HCT116 (cell line): ENCODE data around the gene ATP2C1.

Source experiments
- CTCF ChIP-seq, 3 experiments: fragments of 200-600 bp in 1 of 3; sonication (generic) in 1 of 3; IDR thresholded peaks in 2 of 3; conservative IDR thresholded peaks in 1 of 3; 2 replicates each; pipeline ENCODE4 v1.5.1; 2012 to 2017; ENCODE audit warnings: low read depth in 2 of 3, low read length in 2 of 3, antibody characterized with exemption in 1 of 3, borderline replicate concordance in 1 of 3, control low read depth in 1 of 3, mild to moderate bottlenecking in 1 of 3, mixed read lengths in 1 of 3, mixed run types in 1 of 3, moderate library complexity in 1 of 3; ENCODE audit not compliant: insufficient read depth in 1 of 3
- EZH2 ChIP-seq: fragments of 200-600 bp; sonication (generic); IDR thresholded peaks from 2 replicates; pipeline ENCODE4 v1.6.1; 2017; ENCODE audit warnings: antibody characterized with exemption, mixed run types
- POLR2A ChIP-seq: IDR thresholded peaks from 2 replicates; pipeline ENCODE4 v1.7.0; 2011; ENCODE audit warnings: borderline replicate concordance; ENCODE audit not compliant: insufficient read depth, insufficient read length; ENCODE audit errors: extremely low read depth
- SIN3A ChIP-seq: IDR thresholded peaks from 2 replicates; pipeline ENCODE4 v1.6.1; 2012; ENCODE audit warnings: low read depth
- SP1 ChIP-seq: IDR thresholded peaks from 2 replicates; pipeline ENCODE4 v1.6.1; 2012; ENCODE audit warnings: low read depth

GRCh38 chr3:131018970-131019369 is 125.1 kb downstream of the ATP2C1 start:
- TF ChIP-seq CTCF (IDR thresholded peaks at IDR 0.05 in 2 of 3, conservative IDR thresholded peaks at IDR 0.05 in 1 of 3; ENCODE audit: borderline replicate concordance in 1 of 3, insufficient read depth in 1 of 3, low read depth in 2 of 3, low read length in 2 of 3) (no peak), SIN3A (no peak), POLR2A (no peak), SP1 (no peak), EZH2 (no peak)
